Neural progenitor cell (in vitro differentiated cells): Measurements from ENCODE around the gene PER1. TPM values are rescaled to one million over a fixed set of nuclear protein-coding genes. Genes with fewer than 3 reads are reported as not detected.

Experiments used
- DNase-seq: peaks from one replicate; pipeline ENCODE4 v3.0.0-alpha.2; 2016; ENCODE audit warnings: low spot score
- H2AFZ ChIP-seq: fragments of 200-600 bp; sonication (generic); replicated peaks from 2 replicates; pipeline ENCODE4 v1.6.1; 2016; ENCODE audit warnings: antibody characterized with exemption
- H3F3A ChIP-seq: fragments of 200-600 bp; sonication (generic); 2 replicates; pipeline ENCODE4 v1.6.1; 2016; ENCODE audit warnings: antibody characterized with exemption, low read depth
- H3K27ac ChIP-seq: fragments of 200-600 bp; sonication (generic); 2 replicates; pipeline ENCODE4 v1.5.1; 2016; ENCODE audit warnings: mild to moderate bottlenecking
- H3K27me3 ChIP-seq: fragments of 200-600 bp; sonication (generic); 2 replicates; pipeline ENCODE4 v1.6.1; 2016; ENCODE audit warnings: mild to moderate bottlenecking, moderate library complexity
- H3K36me3 ChIP-seq: fragments of 200-600 bp; sonication (generic); 2 replicates; pipeline ENCODE4 v1.5.1; 2016
- H3K4me1 ChIP-seq: fragments of 200-600 bp; sonication (generic); 2 replicates; pipeline ENCODE4 v1.6.1; 2016; ENCODE audit warnings: mixed run types
- H3K4me2 ChIP-seq: fragments of 200-600 bp; sonication (generic); 2 replicates; pipeline ENCODE4 v1.6.1; 2016
- H3K4me3 ChIP-seq: fragments of 200-600 bp; sonication (generic); 2 replicates; pipeline ENCODE4 v1.5.1; 2016
- H3K79me2 ChIP-seq: fragments of 200-600 bp; sonication (generic); 2 replicates; pipeline ENCODE4 v1.6.1; 2016; ENCODE audit warnings: low read depth
- H3K9ac ChIP-seq: fragments of 200-600 bp; sonication (generic); 2 replicates; pipeline ENCODE4 v1.6.1; 2016
- H3K9me3 ChIP-seq: fragments of 200-600 bp; sonication (generic); 2 replicates; pipeline ENCODE4 v1.5.1; 2016; ENCODE audit warnings: low read depth
- H4K20me1 ChIP-seq: fragments of 200-600 bp; sonication (generic); 2 replicates; pipeline ENCODE4 v1.6.1; 2016; ENCODE audit warnings: low read depth
- H3K27ac Mint-ChIP-seq: 3 replicates; pipeline ENCODE4 v1.8.0; 2021; ENCODE audit warnings: mixed read lengths
- H3K27me3 Mint-ChIP-seq: 2 replicates; pipeline ENCODE4 v1.8.0; 2022; ENCODE audit warnings: low read depth, mild to moderate bottlenecking, inconsistent platforms, moderate library complexity, mixed read lengths; ENCODE audit not compliant: insufficient read depth
- H3K36me3 Mint-ChIP-seq: 3 replicates; pipeline ENCODE4 v1.8.0; 2021; ENCODE audit warnings: mixed read lengths
- H3K4me1 Mint-ChIP-seq: 3 replicates; pipeline ENCODE4 v1.8.0; 2021; ENCODE audit warnings: mixed read lengths
- H3K4me3 Mint-ChIP-seq: 3 replicates; pipeline ENCODE4 v1.8.0; 2021; ENCODE audit warnings: mild to moderate bottlenecking, moderate library complexity, mixed read lengths
- H3K9me3 Mint-ChIP-seq: 3 replicates; pipeline ENCODE4 v1.8.0; 2020; ENCODE audit warnings: mixed read lengths
- EZH2 ChIP-seq: fragments of 200-600 bp; sonication (generic); IDR thresholded peaks from 2 replicates; pipeline ENCODE4 v1.6.1; 2017; ENCODE audit warnings: antibody characterized with exemption, mild to moderate bottlenecking, moderate library complexity
- EZH2phosphoT487 ChIP-seq: fragments of 200-600 bp; sonication (generic); IDR thresholded peaks from 2 replicates; pipeline ENCODE4 v1.6.1; 2017; ENCODE audit warnings: antibody characterized with exemption
- total RNA-seq: library from RNA; depleted of rRNA; stranded (reverse); fragments of >200 nt; gene quantifications from 2 replicates; pipeline ENCODE4 v1.2.3, GENCODE V29; 2015; ENCODE audit warnings: low replicate concordance
- TF ChIP-seq, protein P1 (sequence below): fragments of 200-600 bp; sonication (generic); IDR thresholded peaks from 2 replicates; pipeline ENCODE4 v1.5.1; 2017; ENCODE audit warnings: antibody characterized with exemption, mild to moderate bottlenecking

The PER1 gene
- total RNA-seq, 1 donor from 2014 or later, result 3.2 TPM

DNA sequence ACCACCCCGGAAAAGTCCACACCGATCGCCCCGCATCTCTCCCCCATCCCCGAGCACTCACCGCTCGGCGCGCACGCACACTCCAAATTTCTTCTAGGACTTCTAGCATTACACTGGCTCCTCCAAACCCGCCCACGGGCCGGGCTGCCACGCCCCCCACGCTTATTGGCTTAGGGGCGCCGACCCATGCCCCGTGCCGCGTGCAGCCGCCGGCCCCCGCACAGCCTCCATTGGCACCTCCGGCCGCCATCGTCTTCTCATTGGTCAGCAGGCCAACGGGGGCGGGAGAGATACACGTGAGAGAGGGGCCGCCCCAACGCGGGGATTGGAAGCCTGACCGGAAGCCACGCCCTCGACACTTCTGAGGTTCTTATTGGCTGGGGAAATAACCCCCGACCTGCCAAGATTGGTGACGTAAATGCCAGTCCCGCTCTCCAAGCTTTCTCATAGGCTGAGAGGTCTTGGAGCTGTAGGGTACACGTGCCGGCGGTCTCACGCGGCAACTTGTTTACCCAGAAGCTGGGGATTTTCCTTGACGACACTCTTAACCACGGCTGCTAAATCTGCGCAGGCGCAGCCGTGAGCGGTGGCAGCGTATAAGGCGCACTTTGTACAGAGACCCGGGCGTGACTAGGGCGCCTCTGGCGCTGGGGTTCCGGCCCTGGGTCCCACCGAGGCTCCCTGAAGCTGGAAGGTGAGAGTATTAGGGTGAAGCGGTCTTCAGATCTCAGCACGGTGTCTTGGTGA lies 4.2 kb upstream of the PER1 start:
- no peaks in the 10 kb centered on the region for H3K9me3 Mint-ChIP-seq

GRCh38 chr17:8155996-8156245 lies 3.7 kb upstream of the PER1 start:
- Histone ChIP-seq H3K4me2 (peak overlapping the region; percentile 80), H3K4me3 (peak overlapping the region; percentile 58), H3K4me1 (peaks cover 18% of the 10 kb centered on the region), H3K9ac (peak overlapping the region; percentile 2), H2AFZ (no peak overlapping the region), H4K20me1 (peaks cover 33% of the 10 kb centered on the region), H3F3A (peaks cover 66% of the 10 kb centered on the region), H3K27ac (no peak overlapping the region), H3K9me3 (no peaks in the 10 kb centered on the region), H3K79me2 (peaks cover 2% of the 10 kb centered on the region), H3K36me3 (no peaks in the 10 kb centered on the region), H3K27me3 (no peaks in the 10 kb centered on the region)
- no peak overlapping the region for H3K4me3 Mint-ChIP-seq
- peaks cover 24% of the 10 kb centered on the region for H3K4me1 Mint-ChIP-seq
- peaks cover 1% of the 10 kb centered on the region for H3K36me3 Mint-ChIP-seq
- no peaks in the 10 kb centered on the region for H3K9me3 Mint-ChIP-seq
- no peak for TF ChIP-seq EZH2phosphoT487
- TF ChIP-seq, protein P1, sequence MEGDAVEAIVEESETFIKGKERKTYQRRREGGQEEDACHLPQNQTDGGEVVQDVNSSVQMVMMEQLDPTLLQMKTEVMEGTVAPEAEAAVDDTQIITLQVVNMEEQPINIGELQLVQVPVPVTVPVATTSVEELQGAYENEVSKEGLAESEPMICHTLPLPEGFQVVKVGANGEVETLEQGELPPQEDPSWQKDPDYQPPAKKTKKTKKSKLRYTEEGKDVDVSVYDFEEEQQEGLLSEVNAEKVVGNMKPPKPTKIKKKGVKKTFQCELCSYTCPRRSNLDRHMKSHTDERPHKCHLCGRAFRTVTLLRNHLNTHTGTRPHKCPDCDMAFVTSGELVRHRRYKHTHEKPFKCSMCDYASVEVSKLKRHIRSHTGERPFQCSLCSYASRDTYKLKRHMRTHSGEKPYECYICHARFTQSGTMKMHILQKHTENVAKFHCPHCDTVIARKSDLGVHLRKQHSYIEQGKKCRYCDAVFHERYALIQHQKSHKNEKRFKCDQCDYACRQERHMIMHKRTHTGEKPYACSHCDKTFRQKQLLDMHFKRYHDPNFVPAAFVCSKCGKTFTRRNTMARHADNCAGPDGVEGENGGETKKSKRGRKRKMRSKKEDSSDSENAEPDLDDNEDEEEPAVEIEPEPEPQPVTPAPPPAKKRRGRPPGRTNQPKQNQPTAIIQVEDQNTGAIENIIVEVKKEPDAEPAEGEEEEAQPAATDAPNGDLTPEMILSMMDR, result no peak
- TF ChIP-seq EZH2, result no peak
- peak; percentile 59 for DNase-seq
- H3K27me3 Mint-ChIP-seq, result peaks cover 7% of the 10 kb centered on the region
- H3K27ac Mint-ChIP-seq, result no peak overlapping the region

More for the DNA sequence above, 4.2 kb upstream of the PER1 start:
- peak; percentile 100 for DNase-seq
- Histone ChIP-seq H4K20me1 (peaks cover 36% of the 10 kb centered on the region), H3K4me1 (peaks cover 18% of the 10 kb centered on the region), H3K9me3 (no peaks in the 10 kb centered on the region), H3K79me2 (peaks cover 7% of the 10 kb centered on the region), H3K27me3 (no peaks in the 10 kb centered on the region), H3K27ac (peak overlapping the region; percentile 77), H3K36me3 (peaks cover 4% of the 10 kb centered on the region), H3F3A (peaks cover 70% of the 10 kb centered on the region), H3K4me3 (peak overlapping the region; percentile 58), H2AFZ (no peak overlapping the region), H3K4me2 (peak overlapping the region; percentile 80), H3K9ac (peak overlapping the region; percentile 2)
- H3K4me3 Mint-ChIP-seq, result no peak overlapping the region
- TF ChIP-seq EZH2phosphoT487, result no peak
- TF ChIP-seq, protein P1, result peak; percentile 12
- peaks cover 7% of the 10 kb centered on the region for H3K27me3 Mint-ChIP-seq
- peaks cover 29% of the 10 kb centered on the region for H3K4me1 Mint-ChIP-seq
- peaks cover 6% of the 10 kb centered on the region for H3K36me3 Mint-ChIP-seq
- H3K27ac Mint-ChIP-seq, result no peak overlapping the region

DNA sequence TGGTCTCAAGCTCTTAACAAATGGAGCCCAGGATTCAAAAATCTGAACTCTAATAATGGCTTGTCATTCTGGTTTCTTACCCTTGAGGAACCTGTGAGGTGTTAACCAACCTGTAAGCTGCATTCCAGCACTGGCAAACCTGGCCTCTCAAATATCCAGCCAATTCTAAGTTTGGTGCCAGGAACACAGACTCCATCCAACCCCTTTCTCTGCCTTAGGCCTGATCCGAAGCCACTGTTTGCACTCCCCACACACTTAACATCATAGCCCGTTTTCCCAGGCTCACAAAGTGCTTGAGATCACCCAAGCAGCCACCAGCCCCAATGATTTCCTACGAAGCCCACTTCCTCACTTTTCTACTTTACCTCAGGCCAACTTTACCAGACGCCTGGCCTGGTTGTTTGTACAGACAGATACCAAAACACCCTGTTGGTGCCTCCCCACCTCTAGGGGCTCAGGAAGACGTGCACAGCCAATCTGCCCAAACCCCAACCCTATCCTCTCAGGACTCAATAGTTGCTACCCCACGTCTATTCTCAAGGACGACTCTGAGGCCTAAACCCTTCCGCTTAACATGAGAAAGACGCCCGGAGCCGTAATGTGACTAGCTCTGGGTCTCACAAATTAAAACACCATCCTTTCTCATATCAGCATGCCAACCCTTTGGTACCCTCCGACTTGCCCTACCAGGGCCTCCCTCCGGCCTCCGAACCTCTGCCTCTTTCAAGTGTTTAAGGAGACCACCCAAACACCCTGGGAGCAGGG lies 3.2 kb upstream of the PER1 start:
- Histone ChIP-seq H3K4me2 (peak overlapping the region; percentile 80), H3K27me3 (no peaks in the 10 kb centered on the region), H3F3A (peaks cover 66% of the 10 kb centered on the region), H4K20me1 (peaks cover 36% of the 10 kb centered on the region), H3K4me1 (peaks cover 18% of the 10 kb centered on the region), H3K9ac (peak overlapping the region; percentile 2), H3K79me2 (no peaks in the 10 kb centered on the region), H2AFZ (no peak overlapping the region), H3K9me3 (no peaks in the 10 kb centered on the region), H3K4me3 (peak overlapping the region; percentile 58), H3K27ac (no peak overlapping the region), H3K36me3 (no peaks in the 10 kb centered on the region)
- H3K27me3 Mint-ChIP-seq, result peaks cover 7% of the 10 kb centered on the region
- TF ChIP-seq, protein P1, result no peak
- TF ChIP-seq EZH2phosphoT487 (no peak), EZH2 (no peak)
- H3K4me3 Mint-ChIP-seq, result no peak overlapping the region
- H3K36me3 Mint-ChIP-seq, result no peaks in the 10 kb centered on the region
- H3K27ac Mint-ChIP-seq, result no peak overlapping the region
- DNase-seq, result peak; percentile 29
- peaks cover 24% of the 10 kb centered on the region for H3K4me1 Mint-ChIP-seq
- no peaks in the 10 kb centered on the region for H3K9me3 Mint-ChIP-seq
